ENCODE data around the gene SLC13A1. TPM values are rescaled to one million over a fixed set of nuclear protein-coding genes. Genes with fewer than 3 reads are reported as not detected.
"Not testable (repeated sequence)": the region's sequence is repeated elsewhere in the genome, so short reads cannot be mapped to it uniquely, and the experiment has no call there.

SLC13A1 gene
- total RNA-seq, 1 experiment from 2014 or later: not detected

- TF ChIP-seq CTCF (IDR thresholded peaks at IDR 0.05; ENCODE audit: insufficient read depth in 1 of 2, low read depth in 1 of 2, low read length in 1 of 2, severe bottlenecking in 1 of 2, unreplicated experiment in 1 of 2): no peak
- Histone ChIP-seq H3K9me3 (no peaks in the 10 kb centered on the region), H3K36me3 (ENCODE audit: control insufficient read depth, insufficient read depth, low read length) (no peaks in the 10 kb centered on the region), H3K4me3 (ENCODE audit: low read depth, low read length) (no peak overlapping the region), H3K4me1 (no peaks in the 10 kb centered on the region), H3K27me3 (replicated peaks; ENCODE audit: control insufficient read depth, insufficient read depth, low read length) (no peaks in the 10 kb centered on the region)
- Mint-ChIP-seq H3K27ac (ENCODE audit: unreplicated experiment) (no peak overlapping the region), H3K9me3 (ENCODE audit: unreplicated experiment) (no peaks in the 10 kb centered on the region), H3K4me1 (ENCODE audit: low read depth, unreplicated experiment) (no peaks in the 10 kb centered on the region), H3K36me3 (ENCODE audit: insufficient read depth, unreplicated experiment) (no peaks in the 10 kb centered on the region), H3K4me3 (ENCODE audit: unreplicated experiment) (no peak overlapping the region), H3K27me3 (ENCODE audit: insufficient read depth, unreplicated experiment) (peaks cover 5% of the 10 kb centered on the region)
- no TSS peak for BruUV-seq (replicated peaks)
- DNase-seq: no peak
- POLR2A ChIA-PET: no interaction called here
- intact Hi-C loops (cut with micrococcal nuclease; ENCODE audit: unreplicated experiment): no loop called here
- CTCF ChIA-PET: no interaction called here
These were observed 30.4 kb upstream of the SLC13A1 start for GRCh38 chr7:123230147-123230546.

- ChIA-PET CTCF (interaction anchor here (0.6 to 0.7 kb wide), 2 partner anchors 139 to 335 kb away, joined by 3 to 4 read pairs; no protein-coding TSS in a partner anchor), POLR2A (no interaction called here)
- Mint-ChIP-seq H3K9me3 (ENCODE audit: unreplicated experiment) (no peaks in the 10 kb centered on the region), H3K4me1 (ENCODE audit: low read depth, unreplicated experiment) (no peaks in the 10 kb centered on the region), H3K4me3 (ENCODE audit: unreplicated experiment) (no peak overlapping the region), H3K36me3 (ENCODE audit: insufficient read depth, unreplicated experiment) (no peaks in the 10 kb centered on the region), H3K27me3 (ENCODE audit: insufficient read depth, unreplicated experiment) (peaks cover 5% of the 10 kb centered on the region), H3K27ac (ENCODE audit: unreplicated experiment) (no peak overlapping the region)
- TF ChIP-seq CTCF (IDR thresholded peaks at IDR 0.05; ENCODE audit: insufficient read depth in 1 of 2, low read depth in 1 of 2, low read length in 1 of 2, severe bottlenecking in 1 of 2, unreplicated experiment in 1 of 2): no peak
- Histone ChIP-seq H3K4me1 (no peaks in the 10 kb centered on the region), H3K4me3 (ENCODE audit: low read depth, low read length) (no peak overlapping the region), H3K9me3 (no peaks in the 10 kb centered on the region), H3K36me3 (ENCODE audit: control insufficient read depth, insufficient read depth, low read length) (no peaks in the 10 kb centered on the region), H3K27me3 (replicated peaks; ENCODE audit: control insufficient read depth, insufficient read depth, low read length) (no peaks in the 10 kb centered on the region)
- no peak for DNase-seq
- intact Hi-C loops (cut with micrococcal nuclease; ENCODE audit: unreplicated experiment): no loop called here
- no TSS peak for BruUV-seq (replicated peaks)
These were observed 29.7 kb upstream of the SLC13A1 start for GRCh38 chr7:123229426-123229825.

- H3K4me3 Mint-ChIP-seq (ENCODE audit: unreplicated experiment); H3K4me3 ChIP-seq (ENCODE audit: low read depth, low read length); H3K27me3 ChIP-seq (replicated peaks; ENCODE audit: control insufficient read depth, insufficient read depth, low read length); H3K4me1 ChIP-seq; BruUV-seq (replicated peaks); intact Hi-C loops (cut with micrococcal nuclease; ENCODE audit: unreplicated experiment); CTCF ChIA-PET; POLR2A ChIA-PET; H3K36me3 ChIP-seq (ENCODE audit: control insufficient read depth, insufficient read depth, low read length); DNase-seq; H3K27me3 Mint-ChIP-seq (ENCODE audit: insufficient read depth, unreplicated experiment); H3K4me1 Mint-ChIP-seq (ENCODE audit: low read depth, unreplicated experiment); H3K9me3 ChIP-seq; H3K9me3 Mint-ChIP-seq (ENCODE audit: unreplicated experiment); H3K36me3 Mint-ChIP-seq (ENCODE audit: insufficient read depth, unreplicated experiment); H3K27ac Mint-ChIP-seq (ENCODE audit: unreplicated experiment): not testable (repeated sequence)
These were observed 27.9 kb upstream of the SLC13A1 start for GRCh38 chr7:123227666-123228065.

GRCh38 chr7:123220396-123220795 is 20.6 kb upstream of the SLC13A1 start:
- Histone ChIP-seq H3K9me3 (no peaks in the 10 kb centered on the region), H3K36me3 (ENCODE audit: control insufficient read depth, insufficient read depth, low read length) (no peaks in the 10 kb centered on the region), H3K4me1 (no peaks in the 10 kb centered on the region), H3K27me3 (replicated peaks; ENCODE audit: control insufficient read depth, insufficient read depth, low read length) (no peaks in the 10 kb centered on the region), H3K4me3 (ENCODE audit: low read depth, low read length) (no peak overlapping the region)
- ChIA-PET CTCF (no interaction called here), POLR2A (no interaction called here)
- BruUV-seq (replicated peaks): no TSS peak
- no peak overlapping the region for H3K27ac Mint-ChIP-seq (ENCODE audit: unreplicated experiment)
- H3K9me3 Mint-ChIP-seq (ENCODE audit: unreplicated experiment): peaks cover 3% of the 10 kb centered on the region
- peaks cover under 1% of the 10 kb centered on the region for H3K27me3 Mint-ChIP-seq (ENCODE audit: insufficient read depth, unreplicated experiment)
- no peaks in the 10 kb centered on the region for H3K36me3 Mint-ChIP-seq (ENCODE audit: insufficient read depth, unreplicated experiment)
- intact Hi-C loops (cut with micrococcal nuclease; ENCODE audit: unreplicated experiment): no loop called here
- no peaks in the 10 kb centered on the region for H3K4me1 Mint-ChIP-seq (ENCODE audit: low read depth, unreplicated experiment)
- no peak for TF ChIP-seq CTCF (IDR thresholded peaks at IDR 0.05; ENCODE audit: insufficient read depth in 1 of 2, low read depth in 1 of 2, low read length in 1 of 2, severe bottlenecking in 1 of 2, unreplicated experiment in 1 of 2)
- DNase-seq: no peak
- H3K4me3 Mint-ChIP-seq (ENCODE audit: unreplicated experiment): no peak overlapping the region

Data from Caco-2 (cell line).